Activated CD8-positive, alpha-beta T cell treated with anti-CD3 and anti-CD28 coated beads for 36 hours (primary cell): Measurements from ENCODE around the gene SOCS6. TPM values are rescaled to one million over a fixed set of nuclear protein-coding genes. Genes with fewer than 3 reads are reported as not detected.

Experiments
- ATAC-seq: fragments of 200-7000 bp; cut with Tn5 transposase; one replicate; pipeline ENCODE4 v1.10.0; 2021; ENCODE audit warnings: mild to moderate bottlenecking, moderate library complexity
- CTCF ChIA-PET: fragments of 350-600 bp; sonication (Branson Sonifier 250); formaldehyde crosslinking; loops from one replicate; lab custom pipeline; 2021; ENCODE audit warnings: antibody characterized with exemption; lab: Charles Lee
- POLR2A ChIA-PET: fragments of 350-600 bp; sonication (Branson Sonifier 250); formaldehyde crosslinking; loops from one replicate; lab custom pipeline; 2021; ENCODE audit warnings: antibody characterized with exemption; lab: Charles Lee
- DNase-seq: peaks from one replicate; pipeline ENCODE4 v3.0.0-alpha.2; 2020
- H3K27ac Mint-ChIP-seq: one replicate; pipeline ENCODE4 v1.8.0; 2021; ENCODE audit warnings: mild to moderate bottlenecking, mixed read lengths
- H3K27me3 Mint-ChIP-seq: one replicate; pipeline ENCODE4 v1.8.0; 2021; ENCODE audit warnings: mixed read lengths
- H3K36me3 Mint-ChIP-seq: one replicate; pipeline ENCODE4 v1.8.0; 2021; ENCODE audit warnings: low read depth, mixed read lengths
- H3K4me1 Mint-ChIP-seq: one replicate; pipeline ENCODE4 v1.8.0; 2021; ENCODE audit warnings: low read depth, mixed read lengths
- H3K4me3 Mint-ChIP-seq: one replicate; pipeline ENCODE4 v1.8.0; 2021; ENCODE audit warnings: mild to moderate bottlenecking, moderate library complexity, mixed read lengths
- H3K9me3 Mint-ChIP-seq: one replicate; pipeline ENCODE4 v1.8.0; 2021; ENCODE audit warnings: mixed read lengths
- CTCF ChIP-seq: fragments of 200-600 bp; IDR thresholded peaks from one replicate; pipeline ENCODE4 v1.8.0; 2022; ENCODE audit warnings: antibody characterized with exemption, mild to moderate bottlenecking
- intact Hi-C: fragments of 100-400 bp; cut with micrococcal nuclease; formaldehyde crosslinking; loops from one replicate; pipeline ENCODE4 v1.10.0; 2022
- total RNA-seq, 2 experiments: library from RNA; stranded (reverse); gene quantifications; one replicate each; pipeline ENCODE4 v1.2.3, GENCODE V29; 2021

Gene SOCS6
- total RNA-seq, 2 experiments from 2014 or later: 0.47 to 0.60 TPM

- H3K36me3 Mint-ChIP-seq: no peaks in the 10 kb centered on the region
- no peaks in the 10 kb centered on the region for H3K4me1 Mint-ChIP-seq
- H3K27me3 Mint-ChIP-seq: no peaks in the 10 kb centered on the region
- ChIA-PET CTCF (no interaction called here), POLR2A (no interaction called here)
- intact Hi-C loops: no loop called here
- no peak overlapping the region for H3K27ac Mint-ChIP-seq
- no peak overlapping the region for H3K4me3 Mint-ChIP-seq
- peaks cover 4% of the 10 kb centered on the region for H3K9me3 Mint-ChIP-seq
- ATAC-seq (no peak), DNase-seq (no peak)
- no peak for TF ChIP-seq CTCF
These were observed 21.9 kb downstream of the SOCS6 start for GRCh38 chr18:70310560-70311320.

GRCh38 chr18:70311726-70312125 lies 22.9 kb downstream of the SOCS6 start:
- no peak overlapping the region for H3K4me3 Mint-ChIP-seq
- DNase-seq: no peak
- H3K36me3 Mint-ChIP-seq: no peaks in the 10 kb centered on the region
- intact Hi-C loops: no loop called here
- peaks cover 4% of the 10 kb centered on the region for H3K9me3 Mint-ChIP-seq
- H3K27ac Mint-ChIP-seq: no peak overlapping the region
- no peak for ATAC-seq
- TF ChIP-seq CTCF: no peak
- H3K4me1 Mint-ChIP-seq: no peaks in the 10 kb centered on the region
- POLR2A ChIA-PET: no interaction called here
- no peaks in the 10 kb centered on the region for H3K27me3 Mint-ChIP-seq
- CTCF ChIA-PET: no interaction called here

- ATAC-seq (no peak), DNase-seq (no peak)
- H3K9me3 Mint-ChIP-seq: peaks cover 2% of the 10 kb centered on the region
- no peaks in the 10 kb centered on the region for H3K27me3 Mint-ChIP-seq
- no peaks in the 10 kb centered on the region for H3K4me1 Mint-ChIP-seq
- no peak overlapping the region for H3K4me3 Mint-ChIP-seq
- intact Hi-C loops: no loop called here
- ChIA-PET POLR2A (interaction anchor here (0.6 to 1.0 kb wide), 2 partner anchors 20 to 26 kb away, joined by 3 to 7 read pairs; no protein-coding TSS in a partner anchor), CTCF (no interaction called here)
- H3K36me3 Mint-ChIP-seq: no peaks in the 10 kb centered on the region
- H3K27ac Mint-ChIP-seq: no peak overlapping the region
- TF ChIP-seq CTCF: no peak
These were observed 24.8 kb downstream of the SOCS6 start for GRCh38 chr18:70313640-70314039.

- Mint-ChIP-seq H3K4me1 (no peaks in the 10 kb centered on the region), H3K4me3 (no peak overlapping the region), H3K36me3 (no peaks in the 10 kb centered on the region), H3K27ac (no peak overlapping the region), H3K27me3 (peaks cover 1% of the 10 kb centered on the region), H3K9me3 (no peaks in the 10 kb centered on the region)
- ChIA-PET POLR2A (interaction anchor here (1.0 kb wide), 1 partner anchor 26 kb away, joined by 3 read pairs; no protein-coding TSS in a partner anchor), CTCF (interaction anchor here (0.8 kb wide), 1 partner anchor 10 kb away, joined by 3 read pairs; no protein-coding TSS in a partner anchor)
- TF ChIP-seq CTCF: no peak
- intact Hi-C loops: no loop called here
- DNase-seq (no peak), ATAC-seq (no peak)
These were observed 25.4 kb downstream of the SOCS6 start for GRCh38 chr18:70314151-70314782.

- H3K27ac Mint-ChIP-seq: no peak overlapping the region
- CTCF ChIA-PET: no interaction called here
- H3K36me3 Mint-ChIP-seq: no peaks in the 10 kb centered on the region
- TF ChIP-seq CTCF: no peak
- DNase-seq (no peak), ATAC-seq (no peak)
- no peak overlapping the region for H3K4me3 Mint-ChIP-seq
- intact Hi-C loops: no loop called here
- no peaks in the 10 kb centered on the region for H3K4me1 Mint-ChIP-seq
- peaks cover 1% of the 10 kb centered on the region for H3K27me3 Mint-ChIP-seq
- POLR2A ChIA-PET: no interaction called here
- no peaks in the 10 kb centered on the region for H3K9me3 Mint-ChIP-seq
These were observed 30.3 kb downstream of the SOCS6 start for GRCh38 chr18:70319187-70319586.
